ENCODE measurements around the gene GUCA1A. TPM values are rescaled to one million over a fixed set of nuclear protein-coding genes. Genes with fewer than 3 reads are reported as not detected.

The GUCA1A gene
- total and polyA plus RNA-seq, 12 donors, result not detected

DNA sequence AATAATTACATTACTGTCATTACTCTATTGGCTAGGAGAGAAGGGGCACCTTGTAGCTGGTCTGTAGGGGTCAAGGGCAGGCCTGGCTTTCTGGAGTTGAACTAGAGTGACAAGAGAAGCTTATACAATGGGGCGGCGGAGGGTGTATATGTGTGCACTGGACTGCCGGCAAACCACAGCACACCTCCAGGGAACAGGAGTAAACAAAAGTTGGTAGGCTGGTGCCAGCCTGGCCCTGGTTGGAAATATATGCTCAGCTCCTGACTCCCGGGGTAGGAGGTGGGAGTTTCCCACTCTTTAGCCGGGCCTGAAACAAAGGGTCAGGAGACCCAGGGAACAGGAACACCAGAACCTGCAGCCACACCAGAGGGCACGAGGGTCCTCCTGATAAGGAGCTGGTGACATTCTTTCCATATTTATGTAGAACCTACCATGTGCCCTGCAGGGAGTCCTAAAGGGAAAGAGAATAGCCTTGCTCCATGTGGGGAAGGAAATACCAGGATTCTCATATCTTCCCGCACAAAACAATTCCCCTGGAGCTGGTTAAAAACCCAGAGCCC, 35.9 kb upstream of the GUCA1A start:
- ATAC-seq (no peak), DNase-seq (no peak)
- H3K9me3 ChIP-seq, result no peaks in the 10 kb centered on the region
- no peak overlapping the region for H3K27ac ChIP-seq
- TF ChIP-seq, protein P1, sequence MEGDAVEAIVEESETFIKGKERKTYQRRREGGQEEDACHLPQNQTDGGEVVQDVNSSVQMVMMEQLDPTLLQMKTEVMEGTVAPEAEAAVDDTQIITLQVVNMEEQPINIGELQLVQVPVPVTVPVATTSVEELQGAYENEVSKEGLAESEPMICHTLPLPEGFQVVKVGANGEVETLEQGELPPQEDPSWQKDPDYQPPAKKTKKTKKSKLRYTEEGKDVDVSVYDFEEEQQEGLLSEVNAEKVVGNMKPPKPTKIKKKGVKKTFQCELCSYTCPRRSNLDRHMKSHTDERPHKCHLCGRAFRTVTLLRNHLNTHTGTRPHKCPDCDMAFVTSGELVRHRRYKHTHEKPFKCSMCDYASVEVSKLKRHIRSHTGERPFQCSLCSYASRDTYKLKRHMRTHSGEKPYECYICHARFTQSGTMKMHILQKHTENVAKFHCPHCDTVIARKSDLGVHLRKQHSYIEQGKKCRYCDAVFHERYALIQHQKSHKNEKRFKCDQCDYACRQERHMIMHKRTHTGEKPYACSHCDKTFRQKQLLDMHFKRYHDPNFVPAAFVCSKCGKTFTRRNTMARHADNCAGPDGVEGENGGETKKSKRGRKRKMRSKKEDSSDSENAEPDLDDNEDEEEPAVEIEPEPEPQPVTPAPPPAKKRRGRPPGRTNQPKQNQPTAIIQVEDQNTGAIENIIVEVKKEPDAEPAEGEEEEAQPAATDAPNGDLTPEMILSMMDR (IDR thresholded peaks at IDR 0.05), result no peak
- 81 to 83% methylated on average over 7 of the region's 7 CpGs for WGBS, 2 donors
- intact Hi-C loops (cut with DNase I), result no loop called here
- H3K4me1 ChIP-seq, result peaks cover 0 to 16% (median 11%) of the 10 kb centered on the region in 9 donors
- H3K4me3 ChIP-seq, result no peak overlapping the region
- peaks cover 0 to 15% (median 6%) of the 10 kb centered on the region in 7 donors for H3K27me3 ChIP-seq
- no peaks in the 10 kb centered on the region for H3K36me3 ChIP-seq

DNA sequence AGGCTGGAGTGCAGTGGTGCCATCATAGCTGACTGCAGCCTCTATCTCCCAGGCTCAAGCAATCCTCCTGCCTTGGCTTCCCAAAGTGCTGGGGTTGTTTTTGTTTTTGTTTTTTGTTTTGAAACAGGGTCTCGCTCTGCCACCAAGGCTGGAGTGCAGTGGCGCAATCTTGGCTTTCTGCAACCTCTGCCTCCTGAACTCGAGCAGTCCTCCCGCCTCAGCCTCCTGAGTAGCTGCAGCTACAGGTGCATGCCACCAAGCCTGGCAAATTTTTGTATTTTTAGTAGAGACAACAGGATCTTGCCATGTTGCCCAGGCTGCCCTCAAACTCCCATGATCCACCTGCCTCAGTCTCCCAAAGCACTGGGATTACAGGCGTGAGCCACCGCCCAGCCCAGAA, 35.0 kb upstream of the GUCA1A start:
- Histone ChIP-seq H3K4me1 (peaks cover 0 to 22% (median 19%) of the 10 kb centered on the region in 9 donors), H3K27ac (no peak overlapping the region), H3K36me3 (no peaks in the 10 kb centered on the region), H3K9me3 (no peaks in the 10 kb centered on the region), H3K27me3 (peaks cover 0 to 24% (median 14%) of the 10 kb centered on the region in 7 donors), H3K4me3 (no peak overlapping the region)
- TF ChIP-seq, protein P1 (IDR thresholded peaks at IDR 0.05), result no peak
- ATAC-seq (no peak), DNase-seq (no peak)
- intact Hi-C loops (cut with DNase I), result no loop called here
- WGBS, 2 donors, result 97 to 99% methylated on average over 6 of the region's 6 CpGs

DNA sequence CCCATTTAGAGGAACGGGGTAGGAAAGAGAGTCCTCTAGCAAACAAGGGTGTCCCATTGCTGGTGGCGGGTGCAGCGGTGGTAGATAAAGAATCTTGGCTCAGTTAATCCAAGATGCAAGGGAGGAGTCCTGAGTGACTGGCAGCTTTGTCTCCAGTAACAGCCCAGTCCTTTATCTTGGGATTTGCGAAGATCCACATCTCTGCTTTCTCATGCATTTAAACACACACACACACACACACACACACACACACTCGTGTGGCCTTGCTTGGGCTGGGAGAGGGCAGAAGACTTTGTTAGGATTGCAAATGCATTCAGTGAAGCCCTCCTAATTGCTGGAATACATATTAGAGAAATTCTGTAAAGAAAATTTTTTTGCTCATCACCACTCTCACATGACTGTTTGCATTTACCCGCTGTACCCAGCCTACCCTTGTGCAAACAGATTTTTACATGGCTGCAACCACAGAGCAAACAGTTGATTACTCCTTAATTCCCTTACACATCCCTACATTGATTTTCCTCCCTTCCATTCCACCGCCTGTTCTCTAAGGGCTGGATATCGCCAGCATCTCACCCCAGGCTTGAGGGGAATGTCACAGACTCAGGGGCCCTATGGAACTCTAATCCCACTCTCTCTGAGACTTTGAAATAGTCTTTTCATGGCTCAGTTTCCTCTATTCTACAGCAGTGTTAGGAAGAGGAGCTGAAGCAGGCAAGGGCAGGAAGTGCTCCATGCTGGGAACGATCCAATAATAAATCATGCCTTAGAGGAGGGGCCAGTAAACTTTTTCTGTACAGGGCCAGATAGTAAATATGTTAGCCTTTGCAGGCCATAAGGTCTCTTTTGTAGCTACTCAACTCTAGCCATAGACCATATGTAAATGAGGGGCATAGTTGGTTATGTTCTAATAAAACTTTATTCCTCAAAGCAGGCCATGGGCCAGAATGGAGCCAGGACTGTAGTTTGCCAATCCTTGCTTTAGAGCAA, 34.2 kb upstream of the GUCA1A start:
- no peaks in the 10 kb centered on the region for H3K36me3 ChIP-seq
- H3K9me3 ChIP-seq, result no peaks in the 10 kb centered on the region
- TF ChIP-seq, protein P1 (IDR thresholded peaks at IDR 0.05), result no peak
- intact Hi-C loops (cut with DNase I), result no loop called here
- ATAC-seq, result no peak
- no peak for DNase-seq
- H3K4me1 ChIP-seq, result peaks cover 0 to 22% (median 19%) of the 10 kb centered on the region in 9 donors
- H3K27me3 ChIP-seq, result peaks cover 0 to 31% (median 19%) of the 10 kb centered on the region in 7 donors
- 64 to 77% methylated on average over 9 of the region's 9 CpGs for WGBS, 2 donors
- no peak overlapping the region for H3K4me3 ChIP-seq
- no peak overlapping the region for H3K27ac ChIP-seq

DNA sequence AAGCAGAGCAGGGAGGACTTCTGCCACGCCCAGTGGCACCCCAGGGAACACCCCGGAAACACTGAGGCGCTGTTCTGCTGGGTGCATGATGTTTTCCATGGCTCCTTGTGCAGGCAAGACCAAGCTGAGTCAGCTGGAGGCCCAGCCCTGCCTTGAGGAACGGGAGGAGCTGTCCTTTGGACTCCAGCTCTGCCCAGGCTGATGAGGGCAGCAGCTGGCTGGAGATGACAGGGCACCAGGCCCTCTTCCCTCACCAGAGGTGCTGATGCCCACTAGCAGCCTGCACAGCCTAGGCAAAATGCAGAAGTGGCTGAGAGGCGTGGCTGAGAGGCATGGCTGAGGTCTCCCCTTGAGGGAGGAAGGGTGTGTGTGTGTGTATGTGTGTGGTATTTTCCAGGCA, 33.1 kb upstream of the GUCA1A start:
- H3K27ac ChIP-seq, result no peak overlapping the region
- ATAC-seq (no peak), DNase-seq (no peak)
- 87 to 88% methylated on average over 5 of the region's 5 CpGs for WGBS, 2 donors
- H3K4me1 ChIP-seq, result peaks cover 0 to 22% (median 19%) of the 10 kb centered on the region in 9 donors
- no peaks in the 10 kb centered on the region for H3K36me3 ChIP-seq
- H3K27me3 ChIP-seq, result peaks cover 0 to 32% (median 19%) of the 10 kb centered on the region in 7 donors
- TF ChIP-seq, protein P1 (IDR thresholded peaks at IDR 0.05), result no peak
- no peak overlapping the region for H3K4me3 ChIP-seq
- no peaks in the 10 kb centered on the region for H3K9me3 ChIP-seq
- intact Hi-C loops (cut with DNase I), result no loop called here
